ENCODE data around the gene CEP104.

The CEP104 gene

DNA sequence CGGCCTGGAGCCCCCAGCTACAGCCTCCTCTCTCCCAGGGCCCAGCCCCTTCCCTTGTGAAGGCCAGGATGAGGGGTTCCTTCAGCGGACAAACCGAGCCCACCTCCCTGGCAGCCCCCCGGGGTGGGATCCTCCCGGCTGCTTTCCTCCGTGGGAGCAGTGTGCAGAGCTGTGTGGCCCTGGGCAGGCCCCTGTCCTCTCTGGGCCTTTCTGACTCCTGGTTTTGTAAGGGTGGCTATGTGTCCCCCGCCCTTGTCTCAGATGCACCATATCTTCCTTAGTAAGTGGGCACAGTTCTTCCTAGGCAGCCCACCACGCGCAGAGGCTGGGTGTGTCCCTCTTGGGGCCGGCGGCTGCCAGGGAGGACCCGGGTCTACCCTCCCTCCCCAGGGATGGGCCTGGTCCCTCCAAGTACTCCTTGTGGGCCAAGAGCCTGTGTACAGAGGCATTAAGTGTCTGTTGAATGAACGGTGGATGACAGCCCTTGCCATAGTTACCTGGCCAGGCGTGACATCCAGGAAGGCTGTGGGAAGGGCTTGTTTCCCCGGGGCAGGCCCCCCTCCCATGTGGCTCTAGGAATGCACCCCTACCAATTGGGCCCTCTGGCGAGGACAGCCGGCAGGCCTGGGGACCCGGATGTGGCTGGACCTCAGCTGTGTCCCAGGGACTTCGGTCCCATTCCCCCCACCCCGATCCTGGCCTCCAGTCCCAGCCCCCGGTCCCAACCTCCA lies 80.6 kb downstream of the CEP104 start:
- DNase-seq, result no peak

DNA sequence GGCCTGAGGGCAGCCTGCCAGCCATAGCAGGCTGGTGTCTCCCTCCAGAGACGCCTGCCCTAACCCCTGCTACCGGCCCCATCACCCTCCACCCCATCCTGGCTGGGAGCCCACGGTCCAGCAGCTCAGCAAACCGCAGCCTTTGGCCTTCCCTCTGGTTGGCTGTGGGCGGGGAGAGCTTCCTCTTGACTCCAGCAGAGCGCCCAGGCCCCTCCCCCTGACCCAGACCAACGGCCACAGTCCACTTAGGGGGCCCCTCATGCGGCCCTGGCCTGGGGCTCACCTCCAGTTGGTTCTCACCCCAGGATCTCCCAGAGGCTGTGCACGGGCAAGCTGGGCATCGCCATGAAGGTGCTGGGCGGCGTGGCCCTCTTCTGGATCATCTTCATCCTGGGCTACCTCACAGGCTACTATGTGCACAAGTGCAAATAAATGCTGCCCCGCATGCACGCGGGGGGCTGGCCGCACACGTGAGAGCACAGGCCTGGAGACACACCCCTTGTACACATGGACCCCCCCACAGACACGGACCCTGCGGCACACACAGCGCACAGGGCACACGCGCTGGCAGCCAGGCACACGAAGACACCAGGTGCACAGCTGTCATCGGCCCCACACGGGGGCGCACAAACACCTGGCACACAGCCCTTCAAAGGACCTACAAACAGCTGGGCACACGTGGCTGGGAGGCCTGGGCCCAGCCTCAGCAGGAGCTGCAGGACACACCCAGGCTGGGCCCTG lies 81.4 kb downstream of the CEP104 start:
- DNase-seq, result no peak

DNA sequence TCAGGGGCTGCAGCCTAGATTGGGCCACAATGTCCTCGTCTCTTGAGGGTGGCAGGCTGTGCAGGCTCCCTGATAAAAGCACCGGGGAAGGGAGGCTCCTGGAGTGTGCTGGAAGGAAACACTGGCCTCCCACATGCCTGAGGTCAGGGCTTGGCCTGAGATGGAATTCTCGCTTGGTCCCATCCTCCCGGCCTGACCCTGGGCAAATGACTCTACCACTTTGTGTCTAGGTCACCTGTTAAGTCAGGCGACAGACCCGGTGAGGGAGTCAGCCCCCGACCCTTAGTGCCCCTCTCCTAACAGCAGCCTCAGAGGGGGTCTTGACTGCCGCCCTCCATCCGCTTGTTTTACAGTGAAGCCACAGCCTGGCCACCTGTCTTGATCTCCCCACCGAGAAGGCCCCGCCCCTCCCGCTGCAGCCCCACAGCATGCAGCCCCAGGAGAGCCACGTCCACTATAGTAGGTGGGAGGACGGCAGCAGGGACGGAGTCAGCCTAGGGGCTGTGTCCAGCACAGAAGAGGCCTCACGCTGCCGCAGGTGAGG lies 82.0 kb downstream of the CEP104 start:
- no peak for DNase-seq

DNA sequence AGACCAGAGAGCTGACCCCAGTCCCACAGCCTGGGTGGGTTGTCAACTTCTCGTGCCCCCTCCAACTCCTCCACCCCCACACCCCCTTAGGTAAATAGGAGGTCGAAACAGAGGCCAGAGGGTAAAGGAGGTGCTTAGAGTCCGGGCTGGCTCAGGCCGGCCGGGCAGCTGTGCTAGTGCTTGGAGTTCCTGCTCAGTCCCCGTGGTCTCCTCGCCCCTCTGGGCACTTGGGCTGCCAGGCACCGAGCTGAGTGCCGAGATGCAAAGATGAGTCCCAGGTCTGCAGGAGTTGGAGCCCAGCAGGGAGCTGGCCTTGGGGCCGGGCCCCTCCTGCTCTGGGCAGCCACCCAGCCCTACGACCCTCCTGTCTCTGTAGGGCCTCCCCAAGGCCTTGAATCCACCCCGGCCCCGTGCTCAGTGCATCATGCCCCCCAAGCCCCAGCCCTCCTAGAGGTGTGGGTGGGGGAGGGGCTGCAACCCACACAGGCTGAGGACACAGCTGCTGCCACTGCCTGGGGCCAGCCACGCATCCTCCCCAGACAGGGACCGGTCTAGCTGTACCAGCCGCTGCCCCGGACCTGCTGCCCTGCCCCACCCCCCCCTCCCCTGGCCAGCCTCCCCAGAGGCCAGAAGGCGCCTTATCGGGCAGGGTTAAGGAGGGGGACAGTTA lies 82.6 kb downstream of the CEP104 start:
- DNase-seq, result no peak

DNA sequence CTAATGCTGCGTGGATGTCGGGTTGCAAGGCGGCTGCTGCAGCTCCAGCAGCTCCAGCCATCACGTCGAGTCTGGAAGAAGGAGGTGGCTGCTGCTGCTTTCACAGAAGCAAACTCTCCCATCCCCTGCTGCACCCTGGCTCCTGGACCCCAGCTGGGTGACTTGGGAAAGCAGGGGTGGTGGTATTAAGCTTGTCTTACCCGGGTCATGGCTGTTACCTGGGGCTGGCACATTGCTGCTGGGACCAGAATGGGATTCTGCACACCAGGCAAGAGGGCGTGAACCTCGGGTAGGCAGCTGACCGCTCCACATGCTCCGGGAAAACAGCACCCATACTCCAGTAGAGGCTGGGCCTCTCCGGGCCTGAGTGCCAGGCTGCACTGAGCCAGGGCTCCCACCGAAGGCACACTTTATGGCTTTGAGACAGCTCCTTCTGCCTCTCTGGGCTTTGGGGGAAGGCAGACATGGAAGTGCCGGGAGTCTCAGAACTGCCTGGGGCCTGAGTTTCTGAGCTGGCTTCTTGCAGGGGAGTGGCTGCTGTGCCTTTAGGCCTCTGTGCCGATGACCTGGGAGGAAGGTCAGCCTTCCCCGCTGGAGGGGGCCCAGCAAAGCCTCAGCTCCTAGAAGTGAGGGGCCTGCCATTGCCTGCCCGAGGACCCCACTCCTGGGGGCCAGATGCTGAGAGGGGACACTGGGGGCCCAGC lies 83.3 kb downstream of the CEP104 start:
- DNase-seq, result no peak

DNA sequence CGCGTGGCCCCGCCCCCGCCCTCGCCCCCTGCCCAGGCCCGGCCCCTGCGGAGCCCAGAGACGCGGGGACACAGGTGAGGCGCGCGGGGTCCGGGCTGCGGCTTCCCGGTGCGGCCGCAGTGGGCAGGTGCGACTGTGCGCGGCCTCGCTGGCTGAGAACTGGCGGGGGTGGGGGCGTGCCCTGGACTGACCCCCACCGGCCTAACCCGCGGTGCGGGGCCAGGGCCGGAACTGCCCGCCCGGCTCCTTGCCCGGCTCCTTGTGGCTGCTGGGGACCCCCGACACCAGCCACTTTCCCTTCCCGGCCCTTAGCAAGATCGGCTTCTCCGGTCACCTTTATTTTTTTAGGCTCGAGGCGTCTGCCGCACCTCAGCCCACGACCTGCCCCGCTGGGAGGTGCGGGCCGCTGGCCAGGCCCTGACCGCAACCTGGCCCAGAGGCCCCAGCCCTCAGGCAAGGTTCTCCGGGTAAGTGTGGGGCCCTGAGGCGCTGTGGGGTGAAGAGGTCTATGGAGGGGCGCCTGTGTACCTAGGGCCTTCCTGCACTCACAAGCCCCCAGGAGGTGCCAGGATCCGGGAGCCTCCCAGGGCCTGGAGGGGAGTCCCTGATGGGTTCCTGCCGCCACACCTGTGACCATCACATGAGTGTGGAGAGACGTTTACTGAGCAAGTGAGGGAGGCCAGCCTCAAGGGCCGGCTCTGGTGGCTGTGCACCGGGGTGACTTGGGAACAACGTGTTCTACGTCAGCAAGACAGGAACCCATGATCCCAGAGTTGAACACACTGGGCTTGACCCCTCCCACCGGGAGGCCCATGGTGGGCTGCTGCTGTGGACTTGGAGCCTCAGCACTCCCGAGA lies 84.1 kb downstream of the CEP104 start, which contains the start of gene SMIM1:
Gene SMIM1 (plus strand): TSS at position 35 of the 857 bp plus-strand sequence. CDS start 2,625 bp downstream, outside the sequence.
- no peak for DNase-seq

DNA sequence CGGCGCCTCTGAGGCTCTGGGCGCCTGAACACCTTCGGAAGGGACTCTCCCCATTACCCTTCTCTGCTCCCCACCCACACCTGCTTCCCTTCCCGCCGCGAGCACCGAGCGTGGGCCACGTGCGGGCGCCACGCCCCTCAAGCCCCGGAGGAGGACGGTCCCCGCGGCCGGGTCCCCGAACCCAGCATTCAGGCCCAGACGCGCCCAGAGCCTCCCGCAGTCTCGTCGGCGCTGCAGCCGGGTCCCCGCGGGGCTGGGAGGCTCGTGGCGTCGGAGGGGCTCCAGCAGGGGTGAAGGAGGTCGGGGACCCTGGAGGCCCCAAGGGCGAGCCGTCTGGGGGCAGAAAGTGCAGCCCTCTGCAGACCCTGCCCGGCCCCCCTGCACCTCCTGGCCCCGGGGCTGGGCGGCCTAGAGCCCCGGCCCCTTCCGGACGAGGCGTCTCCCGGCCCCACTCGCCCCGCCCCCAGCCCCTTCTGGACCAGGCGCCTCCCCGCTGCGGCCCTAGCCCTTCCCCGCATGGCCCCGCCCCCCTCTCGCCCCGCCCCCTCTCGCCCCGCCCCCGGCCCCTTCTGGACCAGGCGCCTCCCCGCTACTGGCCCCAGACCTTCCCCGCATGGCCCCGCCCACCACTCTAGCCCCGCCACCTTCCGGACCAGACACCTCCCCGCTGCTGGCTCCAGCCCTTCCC lies 84.8 kb downstream of the CEP104 start:
- DNase-seq, result no peak

DNA sequence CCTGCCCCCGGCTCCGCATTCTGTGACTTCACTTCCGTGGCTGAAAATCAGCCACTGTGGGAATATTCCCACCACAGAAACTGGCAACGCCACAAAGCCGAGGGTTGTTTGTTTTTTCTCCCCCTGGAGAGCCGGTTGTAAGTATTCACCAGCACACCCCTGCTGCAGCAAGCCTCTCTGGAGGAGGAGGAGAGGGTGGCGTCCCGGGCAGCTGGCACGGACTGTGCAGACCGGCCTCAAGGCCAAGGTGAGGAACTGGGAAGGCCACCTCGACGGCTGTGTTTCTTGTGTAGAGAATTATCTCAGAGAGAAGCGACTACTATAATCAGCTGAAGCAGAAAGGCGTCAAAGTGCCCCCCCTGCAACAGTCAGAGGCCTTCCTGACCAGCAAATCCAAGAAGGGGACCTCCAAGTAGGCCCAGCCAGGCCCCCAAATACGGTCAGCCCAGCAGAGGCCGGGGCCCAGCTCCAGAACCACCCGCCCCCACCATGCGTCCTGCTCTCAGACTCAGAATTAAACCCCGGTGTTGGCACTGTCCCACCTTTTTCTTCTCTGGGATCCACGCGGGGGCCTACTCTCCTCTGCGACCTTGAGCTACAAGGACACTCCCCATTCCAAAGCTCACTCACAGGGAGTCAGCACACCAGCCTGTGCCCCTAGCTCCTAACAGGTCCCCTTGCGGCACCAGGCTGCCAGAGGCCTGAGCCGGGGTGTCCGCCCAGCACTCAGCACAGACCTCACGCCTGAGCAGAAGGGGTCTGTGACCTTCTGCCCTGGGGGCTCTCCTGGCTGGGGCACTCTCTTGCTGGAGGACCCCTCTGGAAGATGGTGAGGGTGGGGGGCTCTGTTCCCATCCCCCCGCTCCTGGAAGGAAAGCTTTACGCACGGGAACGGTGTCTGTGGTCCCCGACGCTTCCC lies 85.6 kb downstream of the CEP104 start:
- no peak for DNase-seq

DNA sequence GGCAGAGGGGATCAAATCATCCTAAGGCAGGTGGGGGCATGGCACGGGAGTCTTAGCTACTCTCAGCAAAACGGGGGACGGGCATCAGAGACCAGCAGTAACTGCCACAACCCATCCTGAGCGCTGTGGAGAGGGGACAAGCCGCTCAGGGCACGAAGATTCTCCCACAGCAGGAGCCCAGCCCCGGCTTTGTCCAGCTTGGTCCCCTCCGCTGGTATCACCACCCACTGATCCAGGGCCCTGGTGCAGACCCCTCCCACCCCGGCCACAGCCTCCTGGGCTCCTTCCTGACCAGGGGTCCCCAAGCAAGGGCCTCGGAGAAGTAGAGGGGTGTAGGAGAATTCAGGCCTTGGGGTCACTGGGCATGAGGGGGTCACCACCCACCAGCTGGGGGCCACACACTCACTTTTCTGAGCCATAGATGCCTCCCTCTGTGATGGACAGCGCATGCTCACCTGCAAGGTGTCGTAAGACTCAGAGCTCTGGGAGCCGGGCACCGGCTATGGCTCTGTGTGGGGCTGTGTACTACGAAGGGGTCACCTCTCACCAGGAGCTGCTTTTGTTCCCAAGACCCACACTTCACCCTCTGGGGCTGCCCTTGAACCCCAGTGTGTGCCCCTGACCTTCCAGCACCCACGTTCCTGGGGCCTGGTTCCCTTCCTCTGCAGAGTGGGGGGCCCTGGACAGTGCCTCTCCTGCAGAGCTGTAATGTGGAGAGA lies 86.8 kb downstream of the CEP104 start:
- no peak for DNase-seq

DNA sequence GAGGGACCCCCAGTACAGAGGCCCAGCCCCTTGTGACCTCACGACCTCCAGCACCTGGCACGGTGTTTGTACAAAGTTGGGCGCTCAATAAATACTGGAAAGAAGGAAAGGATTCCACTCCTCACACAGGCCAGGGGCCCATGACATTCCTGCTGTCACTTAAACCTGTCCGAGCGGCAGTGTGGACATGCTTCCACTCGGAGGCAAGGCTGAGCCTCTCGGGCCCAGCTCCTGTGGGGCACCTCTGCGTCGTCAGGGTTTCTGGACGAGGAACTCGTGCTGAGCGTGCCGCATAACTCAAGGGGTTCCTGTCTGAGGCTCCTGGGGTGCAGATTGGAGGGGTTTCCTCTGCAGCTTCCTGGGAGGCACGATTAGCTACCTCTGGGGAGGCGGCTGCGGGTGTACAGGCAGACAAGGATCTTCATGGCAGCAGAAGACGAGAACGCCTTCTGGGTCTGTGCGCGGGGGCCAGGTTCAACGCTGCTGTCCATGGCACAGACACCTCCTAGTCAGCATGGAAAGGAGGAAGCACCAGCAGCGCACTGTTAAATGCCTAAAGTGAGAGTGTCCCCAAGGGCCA lies 88.1 kb downstream of the CEP104 start:
- no peak for DNase-seq

DNA sequence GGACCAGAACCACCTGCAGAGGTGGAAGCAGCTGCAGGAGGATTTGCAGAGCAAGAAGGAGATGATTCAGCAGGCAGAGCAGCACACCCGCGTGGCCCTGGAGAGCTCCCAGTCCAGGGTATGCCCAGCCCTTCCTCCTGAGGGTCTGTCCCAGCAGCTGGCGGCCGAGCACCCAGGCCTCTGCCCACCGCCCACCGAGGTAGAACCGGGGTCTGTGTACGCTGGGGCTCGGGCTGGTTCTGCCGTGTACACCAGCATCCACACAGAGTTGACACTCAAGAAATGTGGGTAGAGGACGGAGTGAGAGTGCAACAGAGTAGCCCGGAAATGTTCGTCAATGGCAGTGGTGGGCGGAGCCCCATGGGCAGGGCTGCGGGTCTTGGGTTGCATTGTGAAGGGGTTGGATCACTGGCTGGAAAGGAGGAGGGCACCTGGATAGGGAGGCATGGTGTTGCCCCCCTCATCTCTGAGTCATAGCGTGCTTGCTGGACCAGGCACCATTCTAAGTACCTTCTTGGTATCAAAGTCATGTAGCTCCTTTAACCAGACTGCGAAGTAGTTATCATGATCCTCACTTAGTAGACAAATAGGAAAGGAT lies 89.6 kb downstream of the CEP104 start:
- DNase-seq, result no peak

DNA sequence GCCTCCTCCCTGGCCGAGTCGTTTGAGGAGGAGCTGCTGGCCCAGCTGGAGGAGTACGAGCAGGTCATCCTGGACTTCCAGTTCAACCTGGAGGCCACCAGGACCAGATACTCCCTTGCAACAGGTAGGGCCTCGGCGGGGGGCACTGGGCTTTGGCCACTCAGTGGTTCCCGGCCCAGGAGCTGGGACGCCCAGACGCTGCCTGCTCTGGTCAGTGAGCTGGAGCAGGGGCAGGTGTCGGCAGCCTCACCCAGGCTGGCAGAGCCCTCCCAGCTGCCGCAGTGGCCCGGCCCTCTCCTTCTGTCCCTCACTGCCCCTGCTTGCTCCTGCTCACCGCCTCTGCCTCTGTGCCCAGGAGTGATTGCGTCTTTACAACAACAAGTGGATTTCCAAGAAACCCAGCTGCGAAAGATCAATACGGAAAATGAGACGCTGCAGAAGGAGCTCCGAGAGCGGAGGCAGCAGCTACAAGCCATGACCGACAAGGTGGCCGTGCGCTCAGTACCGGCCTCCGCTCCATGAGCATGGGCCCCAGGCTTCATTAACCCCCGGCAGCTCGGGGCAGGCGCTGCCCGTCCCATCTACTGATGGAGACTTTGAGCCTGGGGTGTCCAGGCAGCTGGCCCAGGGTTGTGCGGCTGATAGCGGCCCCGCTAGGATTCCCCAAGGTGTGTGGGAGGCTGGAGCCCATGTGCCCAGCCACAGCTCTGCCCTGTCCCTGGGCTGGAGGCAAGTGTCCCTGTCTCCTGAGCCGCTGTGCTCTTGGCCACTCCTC lies 93.5 kb downstream of the CEP104 start:
- DNase-seq, result no peak

DNA sequence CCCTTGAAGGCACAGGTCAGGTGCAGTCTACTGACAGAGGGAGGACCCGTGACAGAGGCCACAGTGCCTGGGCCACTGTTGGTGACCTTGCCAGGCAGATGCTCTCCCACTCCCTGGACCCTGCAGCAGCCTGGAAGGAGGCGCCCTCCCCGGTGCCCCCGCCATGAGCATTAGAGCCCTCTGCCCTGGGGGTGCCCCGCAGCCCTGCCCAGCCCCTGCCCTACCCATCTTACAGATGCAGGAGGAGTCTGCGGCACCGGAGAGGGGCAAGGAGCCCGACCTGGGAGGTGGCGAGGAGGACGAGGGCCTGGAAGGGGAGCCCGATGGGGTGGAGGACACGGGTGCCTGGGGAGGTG lies 94.2 kb downstream of the CEP104 start:
- DNase-seq, result no peak

DNA sequence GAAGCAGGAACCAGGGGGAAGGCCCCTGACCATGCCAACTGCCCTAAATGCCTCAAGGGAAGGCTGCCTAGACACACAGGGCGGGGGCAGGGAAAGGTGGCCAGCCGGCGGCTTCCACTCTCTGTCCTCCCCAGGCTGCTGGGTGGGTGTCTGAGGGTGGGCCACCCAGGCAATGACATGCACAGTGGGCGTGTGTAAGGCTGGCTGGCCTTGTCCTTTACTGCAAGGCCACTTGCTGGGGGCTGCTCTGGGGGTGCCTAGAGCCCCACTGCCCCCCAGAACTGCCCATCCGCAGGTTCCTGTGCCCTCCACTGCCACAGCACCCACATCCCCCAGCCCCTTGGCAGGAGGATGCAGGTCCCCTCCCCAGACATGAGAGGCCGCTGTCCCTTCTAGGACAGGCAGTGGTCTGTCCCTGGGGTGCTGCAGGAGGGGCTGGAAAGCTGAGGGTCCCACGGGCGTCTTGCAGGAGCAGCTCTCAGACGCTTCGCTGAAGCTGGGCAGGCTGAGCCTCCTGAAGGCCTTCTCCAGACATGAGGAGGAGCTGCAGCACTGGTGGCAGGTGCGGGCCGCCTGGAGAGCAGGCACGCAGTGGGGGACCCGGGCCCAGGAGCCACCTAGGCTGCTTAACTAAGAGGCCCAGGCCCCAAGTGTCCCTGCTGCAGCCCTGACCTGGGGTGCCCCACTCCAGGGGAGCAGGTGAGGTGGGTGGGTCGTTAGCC lies 94.7 kb downstream of the CEP104 start:
- DNase-seq, result no peak
